HG03565 (cell line): Measurements from ENCODE around the gene CHMP6.

Source experiments
- ATAC-seq: cut with Tn5 transposase; IDR thresholded peaks from one replicate; pipeline ENCODE4 v1.9.1; 2021; ENCODE audit warnings: mild to moderate bottlenecking, moderate library complexity; ENCODE audit not compliant: unreplicated experiment

Gene CHMP6

DNA sequence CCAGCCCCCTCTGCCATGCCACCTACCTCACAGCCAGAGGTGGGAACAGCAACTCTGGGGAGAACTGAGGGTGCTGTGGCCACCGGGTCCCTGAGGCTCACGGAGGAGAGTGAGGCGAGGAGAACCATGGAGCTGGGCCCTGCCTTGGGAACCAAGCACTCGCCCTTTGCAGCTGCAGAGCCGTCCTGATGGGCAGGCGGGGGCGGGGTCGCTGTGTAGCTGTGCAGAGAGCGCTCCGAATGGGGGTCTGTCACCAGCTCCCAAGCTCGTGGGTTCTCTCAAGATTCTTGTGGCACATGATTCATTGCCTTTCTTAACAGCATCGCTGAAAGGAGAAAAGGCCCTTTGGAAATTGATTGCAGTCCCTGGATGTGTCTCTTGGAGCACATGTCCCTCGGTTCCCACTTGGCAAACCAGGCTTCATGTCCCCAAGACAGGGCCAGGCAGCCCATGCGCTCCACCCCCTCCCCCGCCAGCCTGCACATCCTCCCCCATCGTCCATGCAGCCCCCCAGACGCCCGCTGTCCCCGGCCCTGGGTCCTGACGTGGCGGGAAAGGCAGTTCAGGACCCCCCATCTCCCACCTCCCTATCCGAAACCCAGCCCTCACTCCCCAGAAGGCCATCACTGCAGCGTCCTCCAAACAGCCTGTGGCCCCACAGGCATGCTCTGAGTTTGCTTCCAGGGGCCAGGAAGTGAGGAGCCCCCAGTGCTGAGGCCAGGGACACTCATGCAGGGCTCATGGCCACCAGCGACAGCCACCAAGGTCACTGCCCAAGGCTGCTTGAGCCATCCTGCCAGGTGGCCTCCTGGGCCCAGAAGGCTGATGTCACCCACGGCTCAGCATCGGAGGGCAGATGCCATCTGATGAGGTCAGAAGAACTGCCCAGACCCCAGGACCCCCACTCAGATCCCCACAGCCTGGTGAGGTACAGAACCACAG is 20.6 kb upstream of the CHMP6 start:
- no peak for ATAC-seq

DNA sequence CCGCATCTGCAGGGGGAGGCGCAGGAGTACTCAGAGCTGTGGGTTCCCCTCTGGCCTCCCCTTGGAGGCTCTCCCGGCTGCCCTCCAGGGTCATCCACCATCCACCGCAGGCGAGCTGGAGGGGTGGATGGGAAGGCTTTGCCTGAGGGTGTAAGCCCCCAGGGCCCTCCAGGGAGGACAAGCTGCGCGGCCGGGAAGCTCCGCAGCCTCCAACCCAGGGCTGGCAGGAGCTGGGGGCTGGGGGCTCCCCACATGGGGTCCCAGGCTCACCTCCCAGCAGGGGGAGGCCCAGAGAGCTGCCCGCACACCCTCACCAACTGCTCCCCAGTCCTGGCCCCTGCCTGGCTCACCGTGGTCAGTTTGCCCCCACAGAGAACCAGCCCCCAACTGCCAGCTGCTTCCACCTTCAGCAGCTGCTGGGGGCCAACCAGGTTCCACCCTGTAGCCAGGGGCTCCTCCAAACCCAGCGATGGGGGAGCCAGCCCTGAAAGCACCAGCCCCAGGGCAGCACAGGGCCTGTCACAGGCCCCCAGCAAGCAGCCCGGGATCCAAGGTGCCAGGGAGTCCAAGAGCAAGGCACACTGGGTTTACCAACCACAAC is 19.8 kb upstream of the CHMP6 start:
- no peak for ATAC-seq

DNA sequence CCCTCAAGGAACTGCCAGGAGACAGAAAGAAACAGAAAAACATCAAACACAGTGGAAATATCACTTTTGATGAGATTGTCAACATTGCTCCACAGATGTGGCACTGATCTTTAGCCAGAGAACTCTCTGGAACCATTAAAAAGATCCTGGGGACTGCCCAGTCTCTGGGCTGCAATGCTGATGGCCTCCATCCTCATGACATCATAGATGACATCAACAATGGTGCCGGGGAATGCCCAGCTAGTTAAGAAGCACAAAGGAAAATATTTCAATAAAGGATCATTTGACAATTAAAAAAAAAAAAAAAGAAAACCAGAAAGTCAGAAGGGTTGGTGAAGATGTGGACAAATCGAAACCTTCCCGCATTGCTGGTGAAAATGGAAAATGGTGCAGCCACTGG is 14.9 kb upstream of the CHMP6 start:
- no peak for ATAC-seq

DNA sequence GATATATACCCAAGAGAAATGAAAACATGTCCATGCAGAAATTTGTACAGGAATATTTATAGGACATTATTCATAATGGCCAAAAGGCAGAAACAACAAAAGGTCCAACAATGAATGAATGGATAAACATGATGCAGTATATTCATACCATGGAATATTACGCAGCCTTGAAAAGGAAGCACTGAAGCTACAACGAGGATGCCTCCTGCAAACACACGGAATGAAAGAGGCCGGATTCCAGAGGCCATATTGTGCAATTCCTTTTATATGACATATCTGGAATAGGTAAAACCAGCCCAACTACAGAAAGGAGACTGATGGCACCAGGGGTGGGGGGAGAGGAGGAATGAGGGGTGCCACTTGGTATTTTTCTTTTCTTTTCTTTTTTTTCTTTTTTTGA is 14.5 kb upstream of the CHMP6 start:
- no peak for ATAC-seq

DNA sequence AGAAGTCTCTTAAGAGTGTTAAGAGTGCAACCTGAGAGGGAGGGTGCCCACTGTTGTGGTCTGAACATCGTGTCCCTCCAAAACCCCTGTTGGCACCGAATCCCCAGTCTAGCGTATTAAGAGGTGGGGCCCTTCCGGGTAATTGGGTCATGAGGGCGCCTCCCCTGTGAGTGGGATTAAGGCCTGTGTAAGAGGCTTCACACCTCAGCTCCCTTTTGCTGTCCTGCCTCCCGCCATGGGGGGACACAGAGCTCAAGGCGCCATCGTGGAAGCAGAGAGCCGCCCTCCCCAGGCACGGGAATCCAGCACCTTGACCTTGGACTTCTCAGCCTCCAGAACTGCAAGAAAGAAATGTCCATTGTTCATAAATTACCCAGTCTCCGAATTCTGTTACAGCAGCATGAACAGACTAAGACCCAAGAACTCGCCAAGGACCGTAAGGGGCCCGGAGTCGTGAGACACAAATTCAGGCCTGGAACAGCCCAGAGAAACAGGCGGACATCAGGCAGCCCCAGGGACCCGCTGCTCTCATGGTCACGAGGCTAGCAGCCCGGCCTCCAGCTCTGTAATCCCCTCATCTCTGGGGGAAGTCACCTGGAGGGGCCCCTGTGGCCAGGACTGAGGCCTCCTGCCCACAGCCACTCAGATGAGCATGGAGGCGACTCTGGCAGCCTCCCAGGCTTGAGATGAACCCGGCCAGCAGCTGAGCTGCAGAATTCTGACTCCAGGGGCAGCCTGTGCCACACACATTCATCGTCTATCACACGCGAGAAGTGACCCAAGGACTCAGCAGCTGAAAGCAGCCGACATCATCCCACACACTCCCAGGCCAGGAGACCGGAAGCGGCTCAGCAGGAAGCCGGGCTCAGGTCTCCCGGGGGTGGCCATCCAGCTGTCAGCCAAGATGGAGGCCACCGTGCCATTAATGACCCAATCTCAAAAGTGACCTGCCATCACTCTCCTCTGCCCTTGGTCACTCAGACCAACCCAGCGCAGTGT is 12.8 kb upstream of the CHMP6 start:
- no peak for ATAC-seq

DNA sequence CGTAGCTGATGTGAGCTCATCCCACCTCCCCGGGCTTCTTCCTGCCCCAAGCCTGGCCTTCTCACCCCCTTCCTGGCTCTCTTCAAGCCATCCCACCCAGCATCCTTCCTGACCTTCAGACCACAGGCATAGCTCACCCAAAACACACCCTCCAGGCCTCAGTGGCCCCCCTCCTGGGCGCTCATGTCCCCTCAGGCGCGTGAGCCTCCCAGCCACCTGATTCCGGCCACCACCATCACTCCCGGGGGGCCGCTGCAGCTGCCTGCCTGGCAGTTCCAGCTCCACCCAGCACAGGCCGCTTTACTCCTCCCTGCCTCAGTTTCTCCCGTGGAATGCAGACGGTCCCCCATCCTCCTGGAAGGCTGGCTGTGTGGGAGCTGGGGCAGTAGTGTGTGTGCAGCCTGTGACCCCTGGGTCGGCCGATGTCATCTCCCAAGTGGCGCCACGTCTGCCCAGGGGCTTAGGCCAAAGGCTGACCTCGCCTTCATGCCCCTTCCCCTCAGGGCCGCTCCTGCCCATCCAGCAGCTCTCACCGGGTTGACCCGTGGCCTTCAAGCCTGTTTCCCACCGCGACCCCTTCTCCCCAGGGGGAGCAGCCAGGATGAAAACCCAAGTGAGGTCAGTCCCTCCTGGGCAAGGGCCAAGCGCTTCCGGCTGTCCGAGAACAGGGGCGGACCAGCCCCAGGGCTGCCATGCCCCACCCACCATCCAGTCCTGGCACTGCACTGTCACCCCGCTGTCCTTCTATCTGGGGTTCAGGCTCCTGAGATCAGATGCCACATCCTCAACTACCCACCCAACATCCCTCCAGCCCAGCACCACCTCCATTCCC is 11.9 kb upstream of the CHMP6 start:
- no peak for ATAC-seq

DNA sequence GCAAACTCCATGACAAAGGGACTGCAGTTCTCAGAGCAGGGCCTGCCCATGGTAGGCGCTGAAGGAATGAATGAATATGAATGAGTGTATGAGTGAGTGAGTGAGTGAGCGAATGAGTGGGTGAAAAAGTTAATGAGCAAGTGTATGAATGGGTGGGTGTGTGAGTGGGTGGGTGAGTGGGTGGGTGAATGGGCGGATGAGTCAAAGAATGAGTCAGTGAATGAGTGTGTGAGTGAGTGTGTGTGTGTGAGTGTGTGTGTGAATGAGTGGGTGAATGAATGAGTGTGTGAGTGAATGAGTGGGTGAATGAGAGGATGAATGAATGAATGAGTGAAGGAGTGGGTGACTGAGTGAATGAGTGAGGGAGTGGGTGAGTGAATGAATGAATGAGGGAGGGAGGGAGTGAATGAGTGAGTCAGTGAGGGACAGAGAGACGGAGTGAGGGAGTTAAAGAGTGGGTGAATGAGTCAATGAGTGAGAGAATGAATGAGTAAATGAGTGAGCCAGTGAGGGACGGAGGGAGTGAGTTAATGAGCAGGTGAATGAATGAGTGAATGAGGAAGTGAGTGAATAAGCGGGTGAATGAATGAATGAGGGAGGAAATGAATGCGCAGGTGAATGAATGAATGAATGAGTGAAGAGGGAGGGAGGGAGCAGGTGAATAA is 11.1 kb upstream of the CHMP6 start:
- no peak for ATAC-seq

DNA sequence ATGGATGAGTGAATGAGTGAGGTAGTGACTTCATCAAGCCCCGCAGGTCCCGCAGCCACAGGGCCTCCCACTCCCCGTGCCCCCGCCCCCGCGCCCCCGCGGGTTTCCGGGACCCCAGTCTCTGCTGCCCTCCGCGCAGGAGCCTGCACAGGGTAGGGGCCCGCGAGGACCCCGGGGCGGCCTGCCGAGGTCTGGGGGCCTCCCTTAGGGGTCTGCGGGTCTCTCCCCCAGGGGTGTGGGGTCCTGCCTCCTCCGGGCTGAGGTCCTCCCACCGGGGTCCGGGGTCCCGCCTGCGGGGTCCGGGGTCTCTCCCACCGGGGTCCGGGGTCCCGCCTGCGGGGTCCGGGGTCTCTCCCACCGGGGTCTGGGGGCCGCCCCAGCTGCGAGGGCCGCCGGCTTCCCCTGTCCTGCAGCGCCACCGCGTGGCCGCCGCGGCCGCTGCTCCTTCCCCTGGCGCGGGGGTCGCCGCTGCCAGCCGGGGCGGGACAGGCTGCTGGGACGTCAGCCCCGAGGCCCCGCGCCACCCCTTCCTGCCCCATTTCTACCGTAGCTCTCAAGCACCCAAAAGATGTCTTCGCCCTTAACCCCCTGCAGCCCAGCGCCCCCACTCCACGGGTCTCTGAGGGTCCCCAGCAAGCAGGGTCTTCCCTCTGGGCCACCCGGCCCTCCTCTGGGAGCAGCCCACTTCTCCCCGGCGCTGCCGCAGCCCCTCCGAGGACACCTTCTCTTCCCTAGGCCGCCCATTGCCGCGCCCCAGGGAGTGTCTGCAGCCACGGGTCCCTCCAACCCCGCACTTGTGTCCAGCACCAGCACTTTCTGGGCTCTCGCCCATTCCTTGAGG is 10.4 kb upstream of the CHMP6 start:
- ATAC-seq = no peak

DNA sequence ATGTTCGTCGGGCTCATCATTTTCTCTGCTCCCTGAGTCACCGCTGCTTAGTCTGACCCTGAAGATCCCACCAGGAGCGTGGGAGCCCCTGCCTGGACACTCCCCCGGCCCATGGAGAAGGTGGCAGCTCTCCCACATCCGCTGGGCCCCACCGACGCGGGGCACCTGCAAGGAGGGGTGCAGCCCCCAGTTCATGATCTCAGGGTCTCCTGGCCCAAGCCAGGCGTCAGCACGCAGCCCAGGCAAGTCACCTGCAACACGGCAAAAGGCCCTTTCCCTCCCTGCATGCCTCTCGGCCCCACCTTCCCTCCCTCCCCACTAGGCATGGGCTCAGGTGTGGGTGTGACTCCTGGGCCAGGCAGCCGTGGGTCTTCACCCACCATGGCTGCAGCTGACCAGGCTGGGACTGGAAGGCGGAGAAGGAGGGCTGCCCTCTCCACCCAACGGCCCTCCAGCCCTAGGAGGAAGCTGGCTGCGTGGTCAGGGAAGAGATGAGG is 9.7 kb upstream of the CHMP6 start:
- ATAC-seq = no peak

DNA sequence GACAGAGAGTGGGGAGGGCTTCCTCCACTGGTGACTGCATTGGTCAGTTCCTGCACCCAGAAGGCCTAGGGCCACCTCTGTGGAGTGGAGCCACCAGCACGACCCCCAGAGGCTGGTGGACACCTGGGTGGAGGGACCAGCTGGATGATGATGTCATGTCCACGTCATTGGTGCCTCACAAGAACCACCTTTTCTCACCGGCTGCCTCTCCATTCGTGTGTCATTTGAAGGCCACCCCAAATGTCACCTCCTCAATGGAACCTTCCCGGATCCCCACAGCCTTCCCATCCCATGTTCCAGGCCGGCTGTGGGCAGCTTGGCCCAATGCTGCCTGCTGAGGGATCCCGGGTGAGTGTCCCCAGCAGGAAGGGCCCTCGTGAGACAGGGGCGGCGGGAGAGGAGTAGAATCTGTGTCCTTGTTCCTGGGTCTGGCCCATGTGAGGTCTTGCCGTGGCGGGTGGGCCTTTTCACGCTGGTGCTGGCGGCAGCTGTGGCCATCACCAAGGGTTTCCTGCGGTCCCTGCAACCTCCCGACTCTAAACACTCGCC is 9.1 kb upstream of the CHMP6 start:
- ATAC-seq = no peak

DNA sequence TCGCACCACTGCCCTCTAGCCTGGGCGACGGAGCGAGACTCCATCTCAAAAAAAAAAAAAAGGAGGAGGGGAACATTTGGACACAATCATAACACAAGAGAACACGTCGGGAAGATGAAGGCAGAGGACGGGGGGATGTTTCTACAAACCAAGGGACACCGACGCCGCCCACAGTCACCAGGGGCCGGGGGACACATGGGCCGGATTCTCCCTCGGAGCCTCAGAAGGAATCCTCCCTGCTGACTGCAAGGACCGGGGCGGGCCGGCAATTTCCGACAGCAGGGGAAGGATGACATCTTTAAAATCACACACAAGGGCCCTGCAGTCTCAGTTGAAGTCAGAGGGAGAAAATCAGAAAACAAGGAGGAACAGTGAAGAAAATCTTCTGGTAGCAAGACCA is 8.1 kb upstream of the CHMP6 start:
- ATAC-seq = no peak

DNA sequence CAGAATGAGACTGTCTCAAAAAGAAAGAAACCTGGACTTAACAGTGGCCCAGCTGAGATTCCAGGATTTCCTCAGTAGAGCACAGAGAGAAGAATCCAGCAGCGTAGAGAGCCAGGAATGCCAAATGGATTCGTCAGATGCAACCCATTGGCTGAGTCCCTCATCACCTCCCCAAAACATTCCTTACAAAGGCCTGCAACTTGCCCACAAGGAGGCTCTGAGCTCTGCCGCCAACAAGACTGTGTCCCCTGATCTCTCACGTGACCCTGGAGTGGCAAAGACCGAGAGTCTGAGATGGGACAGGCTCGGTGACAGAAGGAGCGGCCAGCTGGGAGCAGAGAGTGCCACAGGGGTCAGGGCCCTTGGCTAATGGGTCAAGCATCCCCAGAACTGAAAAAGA is 6.9 kb upstream of the CHMP6 start:
- ATAC-seq = no peak

DNA sequence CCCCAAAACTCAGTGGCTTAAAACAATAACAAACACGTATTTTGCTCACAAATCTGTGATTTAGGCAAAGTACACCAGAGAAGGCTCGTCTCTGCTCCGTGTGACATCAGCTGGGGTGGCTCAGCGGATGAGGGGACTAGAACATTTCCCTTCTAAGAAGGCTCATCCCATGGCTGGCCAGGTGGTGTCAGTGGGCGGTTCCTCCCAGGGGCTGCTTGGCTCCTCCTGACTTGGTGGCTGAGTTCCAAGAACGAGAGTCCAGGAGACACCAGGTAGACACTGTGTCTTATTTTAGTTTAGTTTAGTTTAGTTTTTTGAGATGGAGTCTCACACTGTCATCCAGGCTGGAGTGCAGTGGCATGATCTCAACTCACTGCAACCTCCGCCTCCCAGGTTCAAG is 5.6 kb upstream of the CHMP6 start:
- ATAC-seq = no peak

DNA sequence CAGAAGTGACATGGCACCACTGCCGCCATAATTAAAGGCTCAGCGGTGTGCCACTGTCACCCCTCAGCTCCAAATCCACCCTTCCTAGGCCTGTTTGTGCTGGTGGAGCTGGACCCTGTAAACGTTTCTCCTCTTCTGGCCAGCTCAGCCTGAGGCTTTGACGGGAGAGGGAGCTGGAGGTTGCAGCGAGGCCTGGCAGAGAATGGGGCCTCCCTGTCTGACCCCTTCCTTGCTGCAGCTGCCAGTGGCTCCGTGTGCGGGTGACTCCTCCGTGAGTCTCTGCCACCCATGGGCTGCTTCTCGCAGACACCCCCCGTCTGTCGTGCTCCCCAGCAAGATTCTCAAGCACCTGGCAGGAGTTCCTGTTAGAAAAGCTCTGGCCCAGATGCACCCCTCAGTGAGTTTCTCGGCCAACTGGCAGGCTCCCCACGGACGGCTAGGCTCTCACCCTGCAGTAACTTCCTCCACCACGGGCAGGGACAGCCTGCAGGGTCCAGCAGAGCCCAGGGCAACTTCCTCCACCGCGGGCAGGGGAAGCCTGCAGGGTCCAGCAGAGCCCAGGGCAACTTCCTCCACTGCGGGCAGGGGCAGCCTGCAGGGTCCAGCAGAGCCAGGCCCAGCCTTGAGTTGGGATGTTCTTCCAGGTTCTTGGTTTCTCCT is 4.7 kb upstream of the CHMP6 start:
- no peak for ATAC-seq

DNA sequence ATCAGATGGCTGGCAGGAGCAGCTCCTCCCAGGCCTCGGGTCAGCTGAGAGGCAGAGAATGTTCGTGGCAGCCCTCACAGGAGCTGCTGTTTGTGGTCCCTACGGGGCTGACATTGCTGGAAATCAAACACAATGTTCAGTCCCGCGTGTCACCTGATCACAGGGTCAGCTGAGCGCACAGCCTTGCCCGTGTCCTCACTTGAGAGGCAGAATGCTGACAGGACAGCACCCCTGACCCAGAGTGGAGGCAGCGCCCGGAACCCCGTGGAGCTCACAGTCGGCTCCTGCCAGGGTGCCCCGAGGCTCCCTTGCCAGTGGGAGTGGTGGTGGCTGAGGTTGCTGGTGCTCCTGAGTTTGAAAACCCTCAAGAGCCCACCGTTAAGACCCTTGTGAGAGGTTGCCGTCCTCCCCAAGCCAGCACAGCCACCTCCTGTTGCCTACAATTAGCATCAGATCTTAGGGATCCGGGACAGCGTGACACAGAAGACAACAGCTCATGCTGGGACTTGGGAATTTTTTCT is 3.6 kb upstream of the CHMP6 start:
- ATAC-seq = no peak

DNA sequence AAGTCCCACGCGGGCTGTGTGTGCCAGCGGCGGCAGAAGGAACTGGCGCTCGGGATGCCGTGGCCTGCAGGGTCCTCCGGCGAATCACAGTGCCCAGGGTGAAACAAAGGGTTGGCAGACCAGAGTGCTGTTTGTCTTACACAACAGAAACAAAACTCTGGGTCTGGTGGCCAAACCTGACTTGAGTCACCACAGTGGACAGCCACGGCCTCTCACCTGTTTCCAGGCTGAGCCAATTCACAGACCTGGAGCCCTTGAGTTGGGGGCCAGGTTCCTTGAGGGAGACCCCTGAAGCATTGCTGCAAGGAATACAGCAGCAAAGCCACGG is 2.1 kb upstream of the CHMP6 start:
- no peak for ATAC-seq

DNA sequence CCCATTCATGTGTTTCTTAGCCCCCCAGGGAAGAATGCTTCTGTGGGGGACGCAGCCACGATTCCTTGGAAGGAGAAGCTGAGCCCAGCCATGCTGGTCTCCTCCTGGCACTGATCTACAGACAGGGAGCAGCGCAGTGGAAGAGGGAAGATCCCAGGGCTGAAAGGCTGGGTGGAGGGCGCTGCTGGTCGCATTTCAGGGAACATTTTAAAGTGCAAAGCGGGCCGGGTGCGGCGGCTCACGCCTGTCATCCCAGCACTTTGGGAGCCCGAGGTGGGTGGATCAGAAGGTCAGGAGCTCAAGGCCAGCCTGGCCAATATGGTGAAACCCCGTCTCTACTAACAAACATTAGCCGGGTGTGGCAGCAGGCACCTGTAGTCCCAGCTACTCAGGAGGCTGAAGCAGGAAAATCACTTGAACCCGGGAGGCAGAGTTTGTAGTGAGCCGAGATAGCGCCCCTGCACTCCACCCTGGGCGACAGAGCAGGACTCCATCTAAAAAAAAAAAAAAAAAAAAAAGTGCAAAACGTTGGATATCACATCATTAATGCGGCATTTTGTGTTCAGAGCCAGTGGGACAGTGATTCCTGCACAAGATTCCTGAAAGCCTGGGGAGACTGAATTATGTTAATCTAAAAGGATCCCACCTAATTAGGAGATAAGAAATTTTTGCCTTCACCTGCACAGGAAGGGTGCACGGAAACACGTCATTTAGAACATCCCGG is 558 bp upstream of the CHMP6 start:
- ATAC-seq = no peak
